Measurements from ENCODE around the gene ZMIZ1.

DNA sequence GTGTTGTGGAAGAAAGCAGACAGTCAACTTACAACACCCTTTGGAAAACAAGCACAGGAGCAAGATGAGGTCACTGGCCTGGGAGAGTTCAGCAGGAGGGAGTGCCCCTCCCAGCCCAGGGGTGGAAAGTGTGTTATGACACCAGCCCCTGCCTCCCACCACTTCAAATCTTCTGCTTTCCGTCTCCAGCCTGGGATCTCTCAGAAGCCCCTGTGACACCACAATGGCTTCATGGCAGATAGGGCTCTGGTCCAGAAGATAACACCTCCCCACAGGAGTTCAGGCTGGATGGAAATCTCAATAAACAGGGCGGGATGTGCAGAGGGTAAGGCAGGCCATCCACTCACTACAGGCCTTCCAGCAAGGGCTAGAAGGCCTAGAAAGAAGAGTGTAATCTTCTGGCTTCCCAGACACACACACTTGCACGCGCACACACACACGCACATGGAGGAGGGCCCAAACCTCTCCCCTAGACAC lies 48.7 kb upstream of the ZMIZ1 start:
- TF ChIP-seq CTCF (IDR thresholded peaks at IDR 0.05) (no peak), FOSB (CRISPR knock-in tag; IDR thresholded peaks at IDR 0.05) (no peak), REST (IDR thresholded peaks at IDR 0.05) (no peak), NPAS2 (CRISPR knock-in tag; IDR thresholded peaks at IDR 0.05; ENCODE audit: borderline replicate concordance) (no peak), NR3C1 (IDR thresholded peaks at IDR 0.05) (no peak), POLR2A (IDR thresholded peaks at IDR 0.05; ENCODE audit: low read length) (no peak), SMC3 (IDR thresholded peaks at IDR 0.05) (no peak), EP300 (IDR thresholded peaks at IDR 0.05) (no peak), CBX8 (IDR thresholded peaks at IDR 0.05) (no peak), CHD2 (IDR thresholded peaks at IDR 0.05; ENCODE audit: low read length, partially characterized antibody) (no peak)
- TF ChIP-seq, protein P1, sequence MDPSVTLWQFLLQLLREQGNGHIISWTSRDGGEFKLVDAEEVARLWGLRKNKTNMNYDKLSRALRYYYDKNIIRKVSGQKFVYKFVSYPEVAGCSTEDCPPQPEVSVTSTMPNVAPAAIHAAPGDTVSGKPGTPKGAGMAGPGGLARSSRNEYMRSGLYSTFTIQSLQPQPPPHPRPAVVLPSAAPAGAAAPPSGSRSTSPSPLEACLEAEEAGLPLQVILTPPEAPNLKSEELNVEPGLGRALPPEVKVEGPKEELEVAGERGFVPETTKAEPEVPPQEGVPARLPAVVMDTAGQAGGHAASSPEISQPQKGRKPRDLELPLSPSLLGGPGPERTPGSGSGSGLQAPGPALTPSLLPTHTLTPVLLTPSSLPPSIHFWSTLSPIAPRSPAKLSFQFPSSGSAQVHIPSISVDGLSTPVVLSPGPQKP (IDR thresholded peaks at IDR 0.05; ENCODE audit: low read depth, low read length) = no peak
